NCI-H1048 (cell line): ENCODE measurements around the gene CDV3.

ENCODE experiments used
- DNase-seq: peaks from one replicate; lab custom pipeline; 2025; lab: John Stamatoyannopoulos, UW

Gene CDV3

DNA sequence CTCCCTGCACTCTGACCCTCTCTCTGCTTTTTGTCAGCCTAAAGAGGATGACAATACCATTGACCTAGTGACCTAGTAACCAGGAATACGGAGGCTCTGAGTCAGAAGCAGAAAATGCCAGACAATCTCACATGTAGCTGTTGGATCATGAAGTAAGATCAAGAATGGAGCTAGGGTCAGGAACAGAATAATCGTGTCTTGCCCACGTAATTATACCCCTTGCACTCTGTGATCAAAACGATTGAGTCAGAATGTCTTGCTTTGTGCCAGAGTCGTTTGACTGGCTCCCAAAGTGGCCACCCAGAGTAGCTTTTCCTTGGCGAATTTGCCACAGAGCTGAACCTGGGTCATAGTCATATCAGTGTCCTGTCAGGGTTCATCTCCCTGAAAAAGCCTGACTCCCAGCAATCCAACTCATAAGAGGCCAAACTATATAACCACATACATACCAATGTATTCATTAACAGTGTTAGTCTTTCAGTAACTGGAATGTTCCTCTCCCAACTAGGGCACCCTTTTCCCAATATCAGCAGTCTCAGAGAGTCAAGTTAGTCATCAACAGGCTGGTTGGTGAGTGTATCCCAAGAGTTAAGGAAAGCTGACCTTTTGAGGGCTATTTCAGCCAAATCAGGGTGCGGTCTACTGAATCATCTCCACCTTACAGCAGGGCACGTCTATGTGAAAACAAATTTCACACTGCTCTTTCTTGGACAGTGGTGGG lies 5.0 kb upstream of the CDV3 start:
- DNase-seq = no peak

- DNase-seq = no peak
Measured at GRCh38 chr3:133570139-133570936, 3.1 kb upstream of the CDV3 start.

DNA sequence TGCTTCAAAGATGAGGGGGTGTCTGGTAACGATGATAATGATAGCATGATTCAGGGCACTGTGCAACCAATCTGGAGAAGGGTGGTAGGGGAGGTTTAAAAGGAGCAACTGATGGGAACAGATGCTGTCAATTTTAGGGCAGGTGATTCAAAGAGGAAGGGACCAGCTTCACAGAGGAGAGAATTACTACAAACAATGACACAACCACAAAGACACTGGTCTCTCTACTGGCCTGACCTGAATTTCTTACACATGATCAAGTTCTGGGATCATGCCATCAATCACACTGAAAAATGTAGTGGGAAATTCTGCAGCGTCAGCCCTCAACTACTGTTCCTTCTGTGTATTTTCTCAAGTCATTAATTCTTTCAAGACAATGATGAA lies 2.6 kb upstream of the CDV3 start:
- no peak for DNase-seq

GRCh38 chr3:133572158-133573053 lies 1.1 kb upstream of the CDV3 start:
- no peak for DNase-seq

GRCh38 chr3:133573054-133573628 lies 345 bp upstream of the CDV3 start:
- no peak for DNase-seq

- no peak for DNase-seq
Measured at GRCh38 chr3:133574260-133574881, 885 bp downstream of the CDV3 start.

- DNase-seq = no peak
Measured at GRCh38 chr3:133575086-133575485, 1.6 kb downstream of the CDV3 start.

DNA sequence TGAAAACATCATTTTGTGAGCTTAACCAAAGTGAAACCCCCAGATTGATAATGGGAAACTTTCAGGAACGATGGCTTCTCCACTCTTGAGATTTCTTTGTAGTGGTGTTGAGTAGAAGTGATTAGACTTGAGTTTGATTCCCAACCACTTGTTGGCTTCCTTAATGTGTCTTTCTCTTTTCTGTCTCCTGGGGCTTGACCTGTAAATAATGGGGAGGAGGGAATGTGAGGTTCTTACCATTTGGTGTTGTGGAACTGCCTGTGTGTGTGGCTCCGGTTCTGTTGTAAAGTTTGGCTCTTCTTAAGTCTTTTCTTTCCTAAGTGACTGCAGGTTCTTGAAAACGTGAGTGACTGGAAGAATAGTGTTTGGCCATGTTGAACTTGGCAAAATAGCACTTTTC lies 2.7 kb downstream of the CDV3 start:
- DNase-seq = no peak

DNA sequence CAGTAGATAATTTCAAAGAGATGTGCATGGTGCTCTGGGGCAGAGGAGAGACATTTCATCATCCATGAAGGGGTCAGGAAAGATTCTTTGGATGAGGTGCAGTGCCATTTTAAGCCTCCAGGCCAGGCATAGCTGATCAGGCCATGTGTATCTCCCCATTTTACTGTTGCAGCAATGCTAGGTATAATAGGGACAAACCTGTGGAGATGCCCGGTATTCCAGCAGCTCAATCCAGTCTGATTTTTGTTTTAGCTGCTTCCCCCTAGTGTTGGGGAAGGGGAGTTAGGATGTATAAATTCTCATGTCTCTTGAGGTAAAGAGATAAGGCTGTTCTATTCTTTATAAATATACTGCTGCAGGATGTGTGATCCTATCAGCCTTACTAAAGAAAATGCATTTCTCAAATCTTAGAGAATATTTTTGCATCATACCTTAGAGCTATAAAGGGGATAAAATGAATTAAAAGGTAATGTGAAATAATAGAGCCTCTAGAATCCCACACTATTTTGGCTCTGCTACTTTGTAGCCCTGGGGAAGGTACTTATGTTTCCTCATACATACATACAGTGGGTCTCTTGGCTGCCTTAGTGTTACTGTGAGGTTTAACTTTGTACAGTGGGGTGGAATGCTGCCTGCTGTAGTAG lies 5.2 kb downstream of the CDV3 start:
- no peak for DNase-seq

DNA sequence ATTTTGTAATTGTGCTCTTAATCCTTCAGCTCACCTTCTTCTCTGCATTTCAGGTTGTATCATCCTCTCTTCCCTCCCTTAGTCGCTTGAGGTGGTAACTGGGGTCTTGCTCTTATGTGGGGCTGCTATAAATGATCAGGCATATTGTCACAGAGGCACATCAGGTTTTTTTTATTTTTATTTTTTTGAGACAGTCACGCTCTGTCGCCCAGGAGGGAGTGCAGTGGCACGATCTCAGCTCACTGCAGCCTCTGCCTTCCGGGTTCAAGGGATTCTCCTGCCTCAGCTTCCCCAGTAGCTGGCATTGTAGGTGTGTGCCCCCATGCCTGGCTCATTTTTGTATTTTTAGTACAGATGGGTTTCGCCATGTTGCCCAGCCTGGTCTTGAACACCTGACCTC lies 9.9 kb downstream of the CDV3 start:
- no peak for DNase-seq

DNA sequence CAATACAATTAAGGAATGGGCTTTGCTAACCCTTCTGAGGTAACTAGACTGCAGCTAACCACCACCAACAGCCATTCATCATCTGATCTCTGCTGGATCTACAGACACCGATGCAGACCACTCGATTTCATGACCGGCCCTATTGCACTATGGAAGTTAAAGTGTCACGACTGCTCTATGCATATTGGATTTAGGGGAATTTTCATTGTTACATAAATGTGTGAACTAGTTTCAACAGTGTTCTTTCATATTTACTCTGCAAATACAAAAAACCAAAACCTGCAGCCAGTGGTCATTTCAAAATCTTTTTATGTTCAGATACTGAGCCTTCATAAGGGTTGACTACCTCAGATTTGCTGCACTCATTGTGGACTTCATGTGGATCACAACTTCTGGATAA lies 14.5 kb downstream of the CDV3 start:
- DNase-seq = no peak

DNA sequence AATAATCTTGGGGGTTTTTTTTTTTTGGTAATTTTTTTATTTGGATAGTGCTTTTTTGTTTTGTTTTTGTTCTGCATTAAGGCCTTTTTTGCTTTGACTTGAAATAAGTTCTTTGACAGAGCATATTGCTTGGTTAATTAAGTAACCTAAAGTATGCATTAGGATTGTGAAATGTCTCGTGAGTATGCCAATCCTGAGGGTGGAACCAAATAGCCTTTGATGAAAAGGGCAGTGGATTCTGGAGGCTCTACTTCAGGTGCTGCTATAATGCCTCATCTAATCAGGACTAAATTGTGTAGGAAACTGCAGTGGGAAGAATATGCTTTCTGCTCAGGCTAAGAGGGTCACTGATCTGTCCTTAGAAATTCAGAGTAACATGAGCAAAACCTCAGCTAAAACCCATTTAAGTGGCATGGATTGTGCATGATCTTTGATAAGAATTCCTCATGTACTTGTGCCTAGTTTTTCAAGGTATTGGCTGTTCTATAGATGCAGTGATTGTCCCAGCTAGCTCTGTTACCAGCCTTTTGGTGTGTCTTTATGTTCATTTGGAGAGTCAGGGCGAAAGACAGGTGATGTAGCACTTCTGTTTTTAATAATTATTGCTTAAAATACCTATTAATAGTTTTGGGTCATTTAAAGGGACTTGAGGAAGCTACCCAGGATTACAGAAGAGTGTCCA lies 15.4 kb downstream of the CDV3 start:
- DNase-seq = no peak

GRCh38 chr3:133589503-133589902 lies 16.0 kb downstream of the CDV3 start:
- no peak for DNase-seq

DNA sequence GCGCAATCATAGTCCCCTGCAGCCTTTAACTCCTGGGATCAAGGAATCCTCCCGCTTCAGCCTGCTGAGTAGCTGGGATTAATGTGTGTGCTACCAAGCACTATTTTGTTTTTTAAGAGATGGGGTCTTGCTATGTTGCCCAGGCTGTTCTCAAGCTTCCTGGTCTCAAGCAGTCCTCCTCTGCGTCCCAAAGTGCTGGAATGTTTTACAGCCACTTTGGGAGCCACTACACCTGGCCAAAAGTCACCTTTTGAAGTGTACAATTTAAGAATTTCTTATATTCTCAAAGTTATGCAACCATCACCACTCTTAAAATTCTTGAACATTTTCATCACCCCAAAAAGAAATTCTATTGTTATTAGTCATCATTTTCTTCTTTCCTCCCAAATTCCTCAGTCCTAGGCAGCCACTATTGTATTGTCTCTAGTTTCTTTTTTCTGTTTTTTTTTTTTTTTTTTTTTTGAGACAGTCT lies 17.8 kb downstream of the CDV3 start:
- DNase-seq = no peak

DNA sequence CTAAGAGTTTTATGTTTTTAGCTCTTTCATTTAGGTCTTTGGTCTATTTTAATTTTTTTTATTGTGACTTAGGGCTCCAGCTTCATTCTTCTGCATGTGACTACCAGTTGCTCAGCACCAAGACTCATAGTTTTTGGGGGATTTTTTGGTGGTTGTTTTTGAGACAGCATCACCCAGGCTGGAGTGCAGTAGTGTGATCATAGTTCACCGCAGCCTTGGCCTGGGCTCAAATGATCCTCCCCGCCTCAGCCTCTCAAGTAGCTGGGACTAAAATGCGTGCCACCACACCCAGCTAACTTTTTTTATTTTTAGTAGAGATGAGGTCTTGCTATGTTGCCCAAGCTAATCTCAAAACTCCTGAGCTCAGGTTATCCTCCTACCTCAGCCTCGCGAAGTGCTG lies 19.4 kb downstream of the CDV3 start:
- no peak for DNase-seq

GRCh38 chr3:133593243-133593642 lies 19.8 kb downstream of the CDV3 start:
- no peak for DNase-seq

DNA sequence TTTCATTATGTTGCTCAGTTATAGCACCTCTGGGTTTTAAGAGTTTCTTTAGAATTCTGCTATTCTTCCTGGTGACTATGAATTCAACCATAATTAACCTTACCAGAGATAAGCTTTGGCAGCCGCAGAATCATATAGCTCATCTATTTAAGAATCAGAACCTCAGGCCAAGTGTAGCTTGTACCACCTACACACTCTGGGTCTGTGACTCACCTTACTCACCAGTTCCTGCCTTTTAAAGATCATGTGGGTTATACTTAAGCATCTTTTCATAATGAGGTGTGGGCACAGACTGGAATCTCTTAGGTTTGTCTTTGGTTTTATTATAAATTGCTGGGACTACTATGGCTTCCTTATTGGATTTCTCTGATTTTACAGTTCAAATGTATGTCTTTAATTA lies 21.9 kb downstream of the CDV3 start:
- DNase-seq = no peak

GRCh38 chr3:133598405-133598804 lies 24.9 kb downstream of the CDV3 start:
- DNase-seq = no peak

DNA sequence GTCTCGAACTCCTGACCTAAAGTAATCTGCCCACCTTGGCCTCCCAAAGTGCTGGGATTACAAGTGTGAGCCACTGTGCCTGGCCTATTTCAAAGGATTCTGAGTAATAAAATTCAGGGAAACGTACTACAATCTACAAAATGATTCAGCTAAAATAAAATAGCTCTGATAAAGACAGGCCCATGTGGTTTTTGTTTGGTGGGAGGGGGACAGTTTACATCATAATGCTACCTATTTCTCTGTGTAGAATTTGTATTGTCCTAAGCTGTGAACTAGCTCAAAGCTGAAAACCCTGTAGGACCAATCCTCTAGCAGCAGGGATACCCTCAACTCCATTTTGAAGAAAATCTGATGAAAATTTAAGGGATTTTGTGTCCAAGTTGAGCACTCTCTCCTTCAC lies 25.8 kb downstream of the CDV3 start:
- DNase-seq = no peak

GRCh38 chr3:133600572-133601081 lies 27.1 kb downstream of the CDV3 start:
- DNase-seq = no peak
